Measurements from ENCODE around the gene TCF12.

The TCF12 gene

GRCh38 chr15:57323806-57324589 is 405.6 kb downstream of the TCF12 start:
- TF ChIP-seq, protein P1, sequence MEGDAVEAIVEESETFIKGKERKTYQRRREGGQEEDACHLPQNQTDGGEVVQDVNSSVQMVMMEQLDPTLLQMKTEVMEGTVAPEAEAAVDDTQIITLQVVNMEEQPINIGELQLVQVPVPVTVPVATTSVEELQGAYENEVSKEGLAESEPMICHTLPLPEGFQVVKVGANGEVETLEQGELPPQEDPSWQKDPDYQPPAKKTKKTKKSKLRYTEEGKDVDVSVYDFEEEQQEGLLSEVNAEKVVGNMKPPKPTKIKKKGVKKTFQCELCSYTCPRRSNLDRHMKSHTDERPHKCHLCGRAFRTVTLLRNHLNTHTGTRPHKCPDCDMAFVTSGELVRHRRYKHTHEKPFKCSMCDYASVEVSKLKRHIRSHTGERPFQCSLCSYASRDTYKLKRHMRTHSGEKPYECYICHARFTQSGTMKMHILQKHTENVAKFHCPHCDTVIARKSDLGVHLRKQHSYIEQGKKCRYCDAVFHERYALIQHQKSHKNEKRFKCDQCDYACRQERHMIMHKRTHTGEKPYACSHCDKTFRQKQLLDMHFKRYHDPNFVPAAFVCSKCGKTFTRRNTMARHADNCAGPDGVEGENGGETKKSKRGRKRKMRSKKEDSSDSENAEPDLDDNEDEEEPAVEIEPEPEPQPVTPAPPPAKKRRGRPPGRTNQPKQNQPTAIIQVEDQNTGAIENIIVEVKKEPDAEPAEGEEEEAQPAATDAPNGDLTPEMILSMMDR (conservative IDR thresholded peaks at IDR 0.05; ENCODE audit: control insufficient read depth, insufficient read depth, low read depth, low read length) = no peak
- no peak overlapping the region for H3K4me3 ChIP-seq (ENCODE audit: control insufficient read depth, low read depth, low read length)
- DNase-seq (ENCODE audit: low read depth) = peak; percentile 55

DNA sequence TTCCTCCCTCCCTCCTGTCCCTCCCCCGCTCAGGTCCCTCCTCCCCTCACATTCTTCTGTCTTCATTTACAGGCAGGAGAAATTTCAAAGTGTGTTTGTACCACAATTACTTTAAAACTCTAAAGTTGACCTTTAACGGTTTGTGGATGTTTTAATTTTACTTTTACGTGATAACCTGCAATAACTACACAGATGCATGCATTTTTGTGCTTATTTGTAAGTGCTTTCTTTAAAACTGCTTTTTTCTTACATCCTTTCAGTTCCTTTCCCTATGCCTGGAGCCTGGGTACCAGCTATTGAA is 406.1 kb downstream of the TCF12 start:
- TF ChIP-seq, protein P1 (conservative IDR thresholded peaks at IDR 0.05; ENCODE audit: control insufficient read depth, insufficient read depth, low read depth, low read length) = no peak
- DNase-seq (ENCODE audit: low read depth) = no peak
- H3K4me3 ChIP-seq (ENCODE audit: control insufficient read depth, low read depth, low read length) = no peak overlapping the region

DNA sequence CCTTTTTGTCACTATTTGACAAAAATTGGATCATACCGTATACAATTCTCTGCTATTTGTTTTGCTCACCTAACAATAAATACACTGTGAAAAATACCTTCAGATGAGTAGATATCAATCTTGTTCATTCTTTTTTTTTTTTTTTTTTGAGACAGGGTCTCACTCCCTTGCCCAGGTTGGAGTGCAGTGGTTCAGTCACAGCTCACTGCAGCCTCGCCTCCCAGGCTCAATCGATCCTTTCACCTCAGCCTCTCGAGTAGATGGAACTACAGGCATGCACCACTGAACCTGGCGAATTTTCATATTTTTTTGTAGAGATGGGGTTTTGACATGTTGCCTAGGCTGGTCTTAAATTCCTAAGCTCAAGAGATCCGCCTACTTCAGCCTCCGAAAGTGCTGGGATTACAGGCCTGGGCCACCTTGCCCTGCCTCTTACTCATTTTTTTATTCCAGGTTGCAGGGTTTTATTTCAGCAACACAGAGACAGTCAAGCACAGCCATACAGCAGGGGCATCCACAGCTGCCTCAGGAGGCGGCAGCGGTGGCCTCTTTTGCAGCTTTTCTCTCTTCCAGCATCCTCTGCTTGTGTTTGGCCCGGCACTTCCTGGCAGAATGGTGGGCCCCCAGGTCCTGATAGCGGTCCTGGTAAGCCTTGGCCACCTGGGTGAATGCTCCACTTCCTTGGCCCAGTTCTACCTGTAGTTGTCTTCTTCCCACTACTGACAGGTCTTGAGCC is 406.7 kb downstream of the TCF12 start:
- DNase-seq (ENCODE audit: low read depth) = no peak
- TF ChIP-seq, protein P1 (conservative IDR thresholded peaks at IDR 0.05; ENCODE audit: control insufficient read depth, insufficient read depth, low read depth, low read length) = no peak
- H3K4me3 ChIP-seq (ENCODE audit: control insufficient read depth, low read depth, low read length) = no peak overlapping the region

- no peak overlapping the region for H3K4me3 ChIP-seq (ENCODE audit: control insufficient read depth, low read depth, low read length)
- DNase-seq (ENCODE audit: low read depth) = no peak
- TF ChIP-seq, protein P1 (conservative IDR thresholded peaks at IDR 0.05; ENCODE audit: control insufficient read depth, insufficient read depth, low read depth, low read length) = no peak
Measured at GRCh38 chr15:57326196-57326595, 407.8 kb downstream of the TCF12 start.

DNA sequence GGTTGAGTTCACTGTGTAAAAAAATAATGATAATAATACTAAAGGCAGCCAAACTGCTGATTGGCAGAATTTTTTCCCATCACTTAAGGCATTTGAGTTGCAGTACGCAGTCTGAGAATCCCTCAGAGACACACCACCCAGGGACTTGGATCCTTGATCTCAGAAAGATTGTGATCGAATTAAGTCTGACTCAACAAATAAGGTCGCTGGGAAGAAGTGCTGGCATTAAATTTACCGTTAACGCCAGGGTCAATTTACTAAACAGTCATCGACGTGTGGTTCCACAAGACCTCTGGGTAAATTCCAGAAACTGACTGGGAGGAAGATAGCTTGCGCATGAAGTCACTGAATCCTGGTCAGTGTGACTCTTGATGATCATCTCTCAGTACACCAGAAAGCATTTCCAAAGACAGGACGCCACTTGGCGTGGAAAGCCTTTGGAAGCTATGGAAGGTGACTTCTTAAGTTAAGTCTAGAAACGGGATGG is 409.6 kb downstream of the TCF12 start:
- DNase-seq (ENCODE audit: low read depth) = peak; percentile 99
- peak overlapping the region; percentile 7 for H3K4me3 ChIP-seq (ENCODE audit: control insufficient read depth, low read depth, low read length)
- TF ChIP-seq, protein P1 (conservative IDR thresholded peaks at IDR 0.05; ENCODE audit: control insufficient read depth, insufficient read depth, low read depth, low read length) = no peak

DNA sequence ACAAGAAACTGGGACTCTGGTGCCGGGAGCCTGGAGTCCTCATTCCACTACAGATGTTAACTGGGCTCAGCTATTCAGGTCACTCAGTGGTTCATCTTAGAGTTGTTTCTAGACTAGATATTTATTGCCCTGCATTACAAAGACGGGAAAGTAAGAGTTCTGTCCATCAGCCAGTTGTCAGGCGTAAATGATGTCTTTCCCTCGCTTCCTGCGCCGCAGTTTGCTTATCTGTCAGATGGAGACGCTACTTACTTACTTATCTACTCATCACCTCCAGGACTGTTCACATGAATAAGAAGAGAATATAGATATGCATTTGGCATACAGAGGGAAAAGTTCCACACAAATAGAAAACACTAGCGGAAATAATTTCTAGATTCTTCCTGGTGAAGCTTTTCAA is 410.0 kb downstream of the TCF12 start:
- TF ChIP-seq, protein P1 (conservative IDR thresholded peaks at IDR 0.05; ENCODE audit: control insufficient read depth, insufficient read depth, low read depth, low read length) = no peak
- DNase-seq (ENCODE audit: low read depth) = no peak
- no peak overlapping the region for H3K4me3 ChIP-seq (ENCODE audit: control insufficient read depth, low read depth, low read length)

Data from fibroblast of mammary gland (primary cell).